SJSA1 (cell line): ENCODE data around the gene IMPDH1. TPM values are rescaled to one million over a fixed set of nuclear protein-coding genes. Genes with fewer than 3 reads are reported as not detected.

Experiments
- DNase-seq, 2 experiments: peaks; one replicate each; pipeline ENCODE4 v3.0.0-alpha.2; 2015 to 2020; ENCODE audit warnings: low spot score in 2 of 2, low read depth in 1 of 2
- H3K27ac ChIP-seq: fragments of 250-450 bp; sonication (Bioruptor Pico); 2 replicates; pipeline ENCODE4 v1.5.1; 2020; ENCODE audit warnings: mild to moderate bottlenecking, moderate library complexity
- H3K27me3 ChIP-seq: fragments of 250-450 bp; sonication (Bioruptor Pico); replicated peaks from 2 replicates; pipeline ENCODE4 v1.5.1; 2020; ENCODE audit warnings: mild to moderate bottlenecking, moderate library complexity
- H3K36me3 ChIP-seq: fragments of 250-450 bp; sonication (Bioruptor Pico); 2 replicates; pipeline ENCODE4 v1.5.1; 2020; ENCODE audit warnings: mild to moderate bottlenecking
- H3K4me1 ChIP-seq: fragments of 250-450 bp; sonication (Bioruptor Pico); replicated peaks from 2 replicates; pipeline ENCODE4 v1.6.1; 2021; ENCODE audit warnings: mild to moderate bottlenecking
- H3K4me3 ChIP-seq: fragments of 250-450 bp; sonication (Bioruptor Pico); 2 replicates; pipeline ENCODE4 v1.5.1; 2020; ENCODE audit warnings: mild to moderate bottlenecking
- H3K9me3 ChIP-seq: fragments of 250-450 bp; sonication (Bioruptor Pico); replicated peaks from 2 replicates; pipeline ENCODE4 v1.5.1; 2020; ENCODE audit warnings: mild to moderate bottlenecking
- total RNA-seq: library from RNA; depleted of rRNA; stranded (reverse); fragments of >200 nt; shearing (Covaris generic); gene quantifications from 2 replicates; pipeline ENCODE4 v1.2.3, GENCODE V29; 2014

IMPDH1 gene
- total RNA-seq, 1 experiment from 2014 or later = 53.6 TPM

GRCh38 chr7:128380483-128381106 lies 29.2 kb downstream of the IMPDH1 start:
- Histone ChIP-seq H3K27ac (no peak overlapping the region), H3K4me3 (no peak overlapping the region), H3K36me3 (no peaks in the 10 kb centered on the region), H3K27me3 (peaks cover 7% of the 10 kb centered on the region; the same call in 1 of the 2 replicates), H3K9me3 (no peaks in the 10 kb centered on the region), H3K4me1 (no peaks in the 10 kb centered on the region)
- no peak for DNase-seq

DNA sequence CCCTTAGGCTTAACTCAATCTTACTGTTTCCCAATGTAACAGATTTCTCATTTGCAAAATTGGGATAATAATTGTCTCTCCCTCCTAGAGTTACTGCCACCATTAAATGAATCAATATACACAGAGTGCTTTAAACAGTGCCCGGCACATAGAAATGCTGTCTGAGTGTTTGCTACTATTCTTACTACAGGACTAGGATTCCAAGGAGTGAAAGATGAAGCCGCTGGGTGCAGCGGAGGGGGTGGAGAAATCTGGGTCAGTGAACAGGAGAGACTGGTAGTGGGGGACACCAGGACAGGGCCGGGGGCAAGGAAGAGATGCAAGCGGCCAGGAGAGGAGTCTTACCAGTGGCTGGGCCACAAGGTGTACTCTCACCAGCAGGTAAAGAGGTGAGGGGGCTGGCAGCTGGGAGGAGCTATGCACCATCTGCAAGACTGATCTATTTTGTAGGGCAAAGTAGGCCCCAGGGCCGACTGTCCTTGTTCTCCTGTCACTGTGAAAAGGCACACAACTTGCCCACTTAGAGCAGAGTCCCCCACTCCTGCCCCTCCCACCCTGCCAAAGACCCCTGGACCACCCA lies 29.8 kb downstream of the IMPDH1 start:
- no peak for DNase-seq
- Histone ChIP-seq H3K4me1 (no peaks in the 10 kb centered on the region), H3K4me3 (no peak overlapping the region), H3K9me3 (no peaks in the 10 kb centered on the region), H3K36me3 (no peaks in the 10 kb centered on the region), H3K27ac (no peak overlapping the region), H3K27me3 (peaks cover 8% of the 10 kb centered on the region; the same call in 1 of the 2 replicates)

GRCh38 chr7:128378637-128379036 lies 31.1 kb downstream of the IMPDH1 start:
- no peak overlapping the region for H3K27ac ChIP-seq

GRCh38 chr7:128376077-128376476 lies 33.7 kb downstream of the IMPDH1 start:
- no peak overlapping the region for H3K4me3 ChIP-seq
- H3K27me3 ChIP-seq = peaks cover 29% of the 10 kb centered on the region
- H3K27ac ChIP-seq = no peak overlapping the region
- no peak for DNase-seq
- no peaks in the 10 kb centered on the region for H3K36me3 ChIP-seq
- no peaks in the 10 kb centered on the region for H3K9me3 ChIP-seq
- H3K4me1 ChIP-seq = no peaks in the 10 kb centered on the region

More at GRCh38 chr7:128378637-128379036, 31.1 kb downstream of the IMPDH1 start:
- no peaks in the 10 kb centered on the region for H3K36me3 ChIP-seq
- H3K4me1 ChIP-seq = no peaks in the 10 kb centered on the region
- no peak for DNase-seq
- no peaks in the 10 kb centered on the region for H3K9me3 ChIP-seq
- H3K27me3 ChIP-seq = peaks cover 16% of the 10 kb centered on the region
- H3K4me3 ChIP-seq = no peak overlapping the region

- no peaks in the 10 kb centered on the region for H3K36me3 ChIP-seq
- no peak for DNase-seq
- peaks cover 41% of the 10 kb centered on the region for H3K27me3 ChIP-seq
- no peak overlapping the region for H3K27ac ChIP-seq
- H3K4me1 ChIP-seq = no peaks in the 10 kb centered on the region
- no peaks in the 10 kb centered on the region for H3K9me3 ChIP-seq
- H3K4me3 ChIP-seq = no peak overlapping the region
Measured at GRCh38 chr7:128374041-128374440, 35.7 kb downstream of the IMPDH1 start.

- Histone ChIP-seq H3K36me3 (no peaks in the 10 kb centered on the region), H3K4me3 (no peak overlapping the region), H3K4me1 (no peaks in the 10 kb centered on the region), H3K27me3 (peaks cover 41% of the 10 kb centered on the region), H3K9me3 (no peaks in the 10 kb centered on the region), H3K27ac (no peak overlapping the region)
- DNase-seq = no peak
Measured at GRCh38 chr7:128373606-128374005, 36.2 kb downstream of the IMPDH1 start.

GRCh38 chr7:128370491-128370890 lies 39.3 kb downstream of the IMPDH1 start:
- peaks cover 56% of the 10 kb centered on the region for H3K27me3 ChIP-seq
- no peaks in the 10 kb centered on the region for H3K4me1 ChIP-seq
- DNase-seq = no peak
- no peaks in the 10 kb centered on the region for H3K9me3 ChIP-seq
- no peaks in the 10 kb centered on the region for H3K36me3 ChIP-seq
- no peak overlapping the region for H3K4me3 ChIP-seq
- H3K27ac ChIP-seq = no peak overlapping the region

DNA sequence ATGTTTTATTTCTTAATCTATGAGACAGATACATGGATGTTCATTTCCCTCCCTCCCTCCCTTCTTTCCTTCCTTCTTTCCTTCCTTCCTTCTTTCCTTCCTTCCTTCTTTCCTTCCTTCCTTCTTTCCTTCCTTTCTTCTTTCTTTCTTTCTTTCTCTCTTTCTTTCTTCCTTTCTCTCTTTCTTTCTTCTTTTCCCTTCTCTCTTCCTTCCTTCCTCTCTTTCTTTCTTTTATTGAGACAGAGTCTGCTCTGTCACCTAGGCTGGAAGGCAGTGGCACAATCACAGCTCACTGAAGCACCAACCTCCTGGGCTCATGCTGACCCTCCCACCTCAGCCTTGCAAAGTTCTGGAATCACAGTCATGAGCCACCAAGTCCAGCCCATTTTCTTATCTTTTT lies 42.8 kb downstream of the IMPDH1 start:
- H3K36me3 ChIP-seq = no peaks in the 10 kb centered on the region
- H3K4me3 ChIP-seq = no peak overlapping the region
- peaks cover 5% of the 10 kb centered on the region for H3K4me1 ChIP-seq
- no peaks in the 10 kb centered on the region for H3K9me3 ChIP-seq
- no peak for DNase-seq
- peaks cover 72% of the 10 kb centered on the region for H3K27me3 ChIP-seq
- no peak overlapping the region for H3K27ac ChIP-seq

DNA sequence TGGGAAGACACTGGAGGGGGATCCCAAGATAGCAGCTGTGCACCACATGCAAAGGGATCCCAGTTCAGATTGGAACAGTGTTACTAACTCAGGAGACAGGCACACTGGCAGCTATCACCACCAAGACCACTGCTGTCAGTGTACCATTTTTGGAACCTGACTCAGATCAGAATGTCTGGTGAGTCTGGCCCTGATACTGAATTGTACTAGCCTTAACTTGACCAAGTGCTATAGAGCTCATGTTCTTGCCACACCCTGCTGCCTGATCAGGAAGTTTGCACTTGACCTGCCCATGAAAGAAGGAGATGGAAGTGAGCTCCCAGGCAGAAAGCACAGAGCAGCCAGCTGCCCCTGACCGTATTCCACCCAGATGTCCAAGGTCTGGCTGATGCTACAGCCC lies 43.5 kb downstream of the IMPDH1 start:
- no peak overlapping the region for H3K27ac ChIP-seq

GRCh38 chr7:128365432-128365831 lies 44.4 kb downstream of the IMPDH1 start:
- H3K4me3 ChIP-seq = no peak overlapping the region
- H3K27ac ChIP-seq = no peak overlapping the region
- peaks cover 80% of the 10 kb centered on the region for H3K27me3 ChIP-seq
- no peaks in the 10 kb centered on the region for H3K9me3 ChIP-seq
- peaks cover 18% of the 10 kb centered on the region for H3K4me1 ChIP-seq
- H3K36me3 ChIP-seq = no peaks in the 10 kb centered on the region
- DNase-seq = no peak

More for the DNA sequence above, 43.5 kb downstream of the IMPDH1 start:
- Histone ChIP-seq H3K9me3 (no peaks in the 10 kb centered on the region), H3K4me1 (peaks cover 12% of the 10 kb centered on the region), H3K36me3 (no peaks in the 10 kb centered on the region), H3K4me3 (no peak overlapping the region), H3K27me3 (peaks cover 79% of the 10 kb centered on the region)
- DNase-seq = no peak

DNA sequence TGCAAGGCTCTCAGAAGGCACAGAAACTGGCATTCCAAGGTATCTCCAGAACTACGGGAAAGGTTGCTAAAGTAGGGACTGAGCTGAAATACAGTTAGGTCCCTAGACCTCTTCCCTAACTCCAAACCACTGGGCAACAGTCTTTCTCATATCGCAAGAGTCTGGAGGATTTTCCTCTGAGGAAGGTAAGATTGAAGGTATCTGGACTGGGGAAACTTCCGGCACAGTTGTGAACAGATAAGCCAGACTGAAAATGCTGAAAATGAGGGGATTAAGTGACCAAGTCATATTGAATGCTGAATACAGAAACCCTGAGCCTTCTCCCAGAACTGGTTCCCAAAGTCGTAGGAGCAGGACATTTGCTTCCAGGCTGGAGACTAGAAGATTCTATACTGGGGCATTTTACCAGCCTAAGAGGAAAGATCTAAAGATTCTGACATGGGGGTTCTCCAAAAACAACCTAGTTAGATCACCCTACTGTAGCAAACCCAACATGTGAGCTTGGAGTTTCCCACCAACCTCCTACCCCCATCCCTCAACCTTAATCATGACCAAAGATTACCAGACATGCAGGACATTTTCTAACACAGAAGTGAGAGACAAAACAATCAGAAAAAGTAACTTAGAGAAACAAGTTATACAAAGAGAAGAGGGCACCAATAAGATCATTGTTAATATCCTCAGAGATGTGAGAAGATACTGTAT lies 45.5 kb downstream of the IMPDH1 start:
- no peak for DNase-seq
- H3K9me3 ChIP-seq = no peaks in the 10 kb centered on the region
- no peak overlapping the region for H3K4me3 ChIP-seq
- no peaks in the 10 kb centered on the region for H3K36me3 ChIP-seq
- H3K27me3 ChIP-seq = peaks cover 88% of the 10 kb centered on the region
- H3K4me1 ChIP-seq = peaks cover 18% of the 10 kb centered on the region
- no peak overlapping the region for H3K27ac ChIP-seq

GRCh38 chr7:128363261-128363721 lies 46.5 kb downstream of the IMPDH1 start:
- no peak overlapping the region for H3K27ac ChIP-seq
- no peak overlapping the region for H3K4me3 ChIP-seq
- peaks cover 18% of the 10 kb centered on the region for H3K4me1 ChIP-seq
- H3K27me3 ChIP-seq = peaks cover 96% of the 10 kb centered on the region
- no peaks in the 10 kb centered on the region for H3K36me3 ChIP-seq
- DNase-seq = no peak
- no peaks in the 10 kb centered on the region for H3K9me3 ChIP-seq

DNA sequence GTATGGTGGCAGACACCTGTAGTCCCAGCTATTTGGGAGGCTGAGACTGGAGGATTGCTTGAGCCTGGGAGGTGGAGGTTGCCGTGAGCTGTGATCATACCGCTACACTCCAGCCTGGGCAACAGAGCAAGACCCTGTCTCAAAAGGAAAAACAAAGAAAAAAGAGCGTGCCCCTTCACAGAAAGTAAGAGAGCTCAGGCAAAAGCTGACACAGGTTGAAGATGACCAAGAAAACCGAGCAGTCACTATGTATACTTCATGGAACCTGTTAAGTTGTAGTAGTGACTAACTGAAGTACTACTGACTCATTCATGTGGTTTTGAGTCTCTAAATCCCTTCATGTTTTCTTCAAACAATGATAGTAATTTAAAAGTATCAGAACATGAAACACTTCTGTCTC lies 47.1 kb downstream of the IMPDH1 start:
- no peak for DNase-seq
- H3K36me3 ChIP-seq = no peaks in the 10 kb centered on the region
- H3K27ac ChIP-seq = no peak overlapping the region
- H3K27me3 ChIP-seq = peaks cover 97% of the 10 kb centered on the region
- peaks cover 18% of the 10 kb centered on the region for H3K4me1 ChIP-seq
- no peak overlapping the region for H3K4me3 ChIP-seq
- no peaks in the 10 kb centered on the region for H3K9me3 ChIP-seq
